GM10266 (cell line): ENCODE results near the gene CD248.

Source experiments
- DNase-seq: peaks from one replicate; pipeline ENCODE4 v3.0.0; 2012; ENCODE audit errors: extremely low spot score
- CTCF ChIP-seq: IDR thresholded peaks from 2 replicates; pipeline ENCODE4 v1.5.1; 2012; ENCODE audit warnings: mild to moderate bottlenecking, low read depth; ENCODE audit not compliant: control insufficient read depth, insufficient read depth; ENCODE audit errors: missing control alignments

Gene CD248

GRCh38 chr11:66334605-66335442 is 18.0 kb upstream of the CD248 start:
- DNase-seq = no peak
- TF ChIP-seq CTCF = no peak

- no peak for TF ChIP-seq CTCF
- no peak for DNase-seq
These were observed 17.2 kb upstream of the CD248 start for GRCh38 chr11:66333896-66334604.

- no peak for TF ChIP-seq CTCF
- no peak for DNase-seq
These were observed 16.5 kb upstream of the CD248 start for GRCh38 chr11:66333220-66333877.

GRCh38 chr11:66332371-66333219 is 15.8 kb upstream of the CD248 start:
- no peak for TF ChIP-seq CTCF
- no peak for DNase-seq

- no peak for TF ChIP-seq CTCF
- no peak for DNase-seq
These were observed 14.9 kb upstream of the CD248 start for GRCh38 chr11:66331542-66332370.

- DNase-seq = no peak
These were observed 14.1 kb upstream of the CD248 start for GRCh38 chr11:66330931-66331330.

More at GRCh38 chr11:66330931-66331330, 14.1 kb upstream of the CD248 start:
- no peak for TF ChIP-seq CTCF
